RWPE2 (cell line): ENCODE results near the gene YES1.

Source experiments
- ATAC-seq: fragments of 200-7000 bp; cut with Tn5 transposase; 3 replicates; pipeline ENCODE4 v1.9.1; 2021; ENCODE audit warnings: low read depth
- DNase-seq: peaks from one replicate; pipeline ENCODE4 v3.0.0-alpha.2; 2020; ENCODE audit warnings: low spot score
- H3K27ac ChIP-seq: fragments of 450-650 bp; 2 replicates; pipeline ENCODE4 v1.5.1; 2017; ENCODE audit warnings: mild to moderate bottlenecking; ENCODE audit not compliant: poor library complexity, severe bottlenecking
- H3K27me3 ChIP-seq: fragments of 250-450 bp; sonication (Bioruptor Pico); 2 replicates; pipeline ENCODE4 v1.5.1; 2021; ENCODE audit warnings: mild to moderate bottlenecking, moderate library complexity; ENCODE audit not compliant: insufficient read depth, poor library complexity, severe bottlenecking
- H3K36me3 ChIP-seq: fragments of 250-450 bp; sonication (Bioruptor Pico); 2 replicates; pipeline ENCODE4 v1.5.1; 2020; ENCODE audit warnings: low read depth, mild to moderate bottlenecking, moderate library complexity
- H3K4me1 ChIP-seq: fragments of 250-450 bp; sonication (Bioruptor Pico); 2 replicates; pipeline ENCODE4 v1.5.1; 2021; ENCODE audit warnings: mild to moderate bottlenecking, moderate library complexity; ENCODE audit not compliant: insufficient read depth, poor library complexity, severe bottlenecking
- H3K4me3 ChIP-seq: fragments of 250-450 bp; sonication (Bioruptor Pico); 2 replicates; pipeline ENCODE4 v1.5.1; 2021; ENCODE audit warnings: mild to moderate bottlenecking, moderate library complexity; ENCODE audit not compliant: severe bottlenecking
- H3K9me3 ChIP-seq: fragments of 250-450 bp; sonication (Bioruptor Pico); 2 replicates; pipeline ENCODE4 v1.5.1; 2021; ENCODE audit warnings: mild to moderate bottlenecking, moderate library complexity; ENCODE audit not compliant: severe bottlenecking
- CTCF ChIP-seq: fragments of 450-650 bp; IDR thresholded peaks from one replicate; pipeline ENCODE4 v1.5.1; 2017; ENCODE audit warnings: mild to moderate bottlenecking, moderate library complexity; ENCODE audit not compliant: poor library complexity, severe bottlenecking

The YES1 gene

GRCh38 chr18:677951-678381 lies 134.1 kb downstream of the YES1 start:
- Histone ChIP-seq H3K27ac (no peak overlapping the region), H3K4me1 (no peaks in the 10 kb centered on the region), H3K27me3 (no peaks in the 10 kb centered on the region), H3K9me3 (no peaks in the 10 kb centered on the region), H3K4me3 (no peak overlapping the region), H3K36me3 (peaks cover 70% of the 10 kb centered on the region)
- no peak for DNase-seq
- ATAC-seq: no peak
- no peak for TF ChIP-seq CTCF

GRCh38 chr18:677145-677544 lies 134.9 kb downstream of the YES1 start:
- Histone ChIP-seq H3K27ac (no peak overlapping the region), H3K4me1 (no peaks in the 10 kb centered on the region), H3K27me3 (no peaks in the 10 kb centered on the region), H3K36me3 (peaks cover 75% of the 10 kb centered on the region), H3K9me3 (no peaks in the 10 kb centered on the region), H3K4me3 (no peak overlapping the region)
- DNase-seq (no peak), ATAC-seq (no peak)
- no peak for TF ChIP-seq CTCF

GRCh38 chr18:676736-677135 lies 135.3 kb downstream of the YES1 start:
- Histone ChIP-seq H3K9me3 (no peaks in the 10 kb centered on the region), H3K27me3 (no peaks in the 10 kb centered on the region), H3K36me3 (peaks cover 75% of the 10 kb centered on the region), H3K4me3 (no peak overlapping the region), H3K4me1 (no peaks in the 10 kb centered on the region), H3K27ac (no peak overlapping the region)
- TF ChIP-seq CTCF: no peak
- DNase-seq (no peak), ATAC-seq (no peak)

- no peaks in the 10 kb centered on the region for H3K9me3 ChIP-seq
- no peak for TF ChIP-seq CTCF
- H3K36me3 ChIP-seq: peaks cover 75% of the 10 kb centered on the region
Measured at GRCh38 chr18:676069-676468, 136.0 kb downstream of the YES1 start.

GRCh38 chr18:675307-675706 lies 136.7 kb downstream of the YES1 start:
- ATAC-seq: no peak
- H3K27me3 ChIP-seq: no peaks in the 10 kb centered on the region
- H3K27ac ChIP-seq: no peak overlapping the region
- H3K9me3 ChIP-seq: no peaks in the 10 kb centered on the region
- peaks cover 80% of the 10 kb centered on the region for H3K36me3 ChIP-seq
- TF ChIP-seq CTCF: no peak
- no peak for DNase-seq
- no peaks in the 10 kb centered on the region for H3K4me1 ChIP-seq
- H3K4me3 ChIP-seq: no peak overlapping the region

More at GRCh38 chr18:676069-676468, 136.0 kb downstream of the YES1 start:
- DNase-seq: no peak
- ATAC-seq: no peak
- Histone ChIP-seq H3K4me3 (no peak overlapping the region), H3K27me3 (no peaks in the 10 kb centered on the region), H3K4me1 (no peaks in the 10 kb centered on the region), H3K27ac (no peak overlapping the region)
